NT2/D1 (cell line): ENCODE data around the gene CTIF.

Source experiments
- DNase-seq: peaks from one replicate; pipeline ENCODE4 v3.0.0-alpha.2; 2011; ENCODE audit warnings: low read depth, low spot score
- H3K27me3 ChIP-seq: 2 replicates; pipeline ENCODE4 v1.6.0; 2011; ENCODE audit warnings: mild to moderate bottlenecking; ENCODE audit not compliant: insufficient read length, insufficient read depth
- H3K36me3 ChIP-seq: 2 replicates; pipeline ENCODE4 v1.6.1; 2011; ENCODE audit warnings: mild to moderate bottlenecking, low read length, mixed read lengths; ENCODE audit not compliant: insufficient read depth, insufficient read length
- H3K4me1 ChIP-seq: 2 replicates; pipeline ENCODE4 v1.5.1; 2011; ENCODE audit not compliant: insufficient read depth, insufficient read length
- H3K4me3 ChIP-seq: 2 replicates; pipeline ENCODE4 v1.5.1; 2011; ENCODE audit warnings: low read depth; ENCODE audit not compliant: insufficient read length
- H3K9ac ChIP-seq: 2 replicates; pipeline ENCODE4 v1.6.0; 2011; ENCODE audit warnings: low read depth; ENCODE audit not compliant: insufficient read length
- H3K9me3 ChIP-seq: 2 replicates; pipeline ENCODE4 v1.5.1; 2011; ENCODE audit warnings: mild to moderate bottlenecking, low read length; ENCODE audit not compliant: insufficient read depth
- SUZ12 ChIP-seq: IDR thresholded peaks from 2 replicates; pipeline ENCODE4 v1.6.1; 2011; ENCODE audit not compliant: insufficient read length, insufficient read depth; ENCODE audit errors: extremely low read depth
- YY1 ChIP-seq: IDR thresholded peaks from 2 replicates; pipeline ENCODE4 v1.6.1; 2011; ENCODE audit not compliant: insufficient read length, insufficient read depth
- ZNF274 ChIP-seq: IDR thresholded peaks from 2 replicates; pipeline ENCODE4 v1.6.1; 2011; ENCODE audit warnings: mild to moderate bottlenecking, low read depth, low read length

CTIF gene

GRCh38 chr18:48752928-48753327 lies 214.1 kb downstream of the CTIF start:
- TF ChIP-seq YY1, result no peak
- no peak for TF ChIP-seq SUZ12
- no peak for TF ChIP-seq ZNF274

GRCh38 chr18:48753691-48754090 lies 214.9 kb downstream of the CTIF start:
- DNase-seq, result no peak
- Histone ChIP-seq H3K9ac (no peak overlapping the region), H3K36me3 (peaks cover 16% of the 10 kb centered on the region), H3K27me3 (no peaks in the 10 kb centered on the region), H3K4me1 (peaks cover 4% of the 10 kb centered on the region), H3K4me3 (no peak overlapping the region), H3K9me3 (no peaks in the 10 kb centered on the region)
- TF ChIP-seq ZNF274 (no peak), YY1 (no peak), SUZ12 (no peak)

More at GRCh38 chr18:48752928-48753327, 214.1 kb downstream of the CTIF start:
- no peaks in the 10 kb centered on the region for H3K27me3 ChIP-seq
- H3K36me3 ChIP-seq, result peaks cover 9% of the 10 kb centered on the region
- no peak for DNase-seq
- H3K4me3 ChIP-seq, result no peak overlapping the region
- H3K4me1 ChIP-seq, result peaks cover 4% of the 10 kb centered on the region
- no peak overlapping the region for H3K9ac ChIP-seq
- H3K9me3 ChIP-seq, result no peaks in the 10 kb centered on the region

GRCh38 chr18:48754559-48754958 lies 215.7 kb downstream of the CTIF start:
- H3K9ac ChIP-seq, result no peak overlapping the region
- no peak overlapping the region for H3K4me3 ChIP-seq
- no peak for DNase-seq
- peaks cover 24% of the 10 kb centered on the region for H3K36me3 ChIP-seq
- no peaks in the 10 kb centered on the region for H3K27me3 ChIP-seq
- no peaks in the 10 kb centered on the region for H3K9me3 ChIP-seq
- no peak for TF ChIP-seq ZNF274
- no peak for TF ChIP-seq SUZ12
- no peak for TF ChIP-seq YY1
- peaks cover 4% of the 10 kb centered on the region for H3K4me1 ChIP-seq

GRCh38 chr18:48754993-48755473 lies 216.2 kb downstream of the CTIF start:
- H3K9me3 ChIP-seq, result no peaks in the 10 kb centered on the region
- no peak overlapping the region for H3K4me3 ChIP-seq
- no peak for DNase-seq
- no peak overlapping the region for H3K9ac ChIP-seq
- H3K27me3 ChIP-seq, result no peaks in the 10 kb centered on the region
- TF ChIP-seq ZNF274, result no peak
- no peak for TF ChIP-seq SUZ12
- TF ChIP-seq YY1, result no peak
- peaks cover 25% of the 10 kb centered on the region for H3K36me3 ChIP-seq
- H3K4me1 ChIP-seq, result peaks cover 4% of the 10 kb centered on the region

- Histone ChIP-seq H3K4me1 (peaks cover 3% of the 10 kb centered on the region), H3K9me3 (no peaks in the 10 kb centered on the region), H3K9ac (no peak overlapping the region), H3K36me3 (peaks cover 29% of the 10 kb centered on the region), H3K27me3 (no peaks in the 10 kb centered on the region), H3K4me3 (no peak overlapping the region)
- no peak for TF ChIP-seq YY1
- no peak for TF ChIP-seq ZNF274
- TF ChIP-seq SUZ12, result no peak
- no peak for DNase-seq
These were observed 217.8 kb downstream of the CTIF start for GRCh38 chr18:48756511-48757226.

GRCh38 chr18:48757367-48757766 lies 218.5 kb downstream of the CTIF start:
- peaks cover 3% of the 10 kb centered on the region for H3K4me1 ChIP-seq
- no peak for TF ChIP-seq YY1
- TF ChIP-seq SUZ12, result no peak
- TF ChIP-seq ZNF274, result no peak
- no peaks in the 10 kb centered on the region for H3K27me3 ChIP-seq
- H3K4me3 ChIP-seq, result no peak overlapping the region
- H3K36me3 ChIP-seq, result peaks cover 30% of the 10 kb centered on the region
- DNase-seq, result no peak
- no peaks in the 10 kb centered on the region for H3K9me3 ChIP-seq
- no peak overlapping the region for H3K9ac ChIP-seq

- no peak overlapping the region for H3K9ac ChIP-seq
- H3K36me3 ChIP-seq, result peaks cover 34% of the 10 kb centered on the region
- no peak overlapping the region for H3K4me3 ChIP-seq
- no peak for TF ChIP-seq SUZ12
- no peak for TF ChIP-seq YY1
- TF ChIP-seq ZNF274, result no peak
- DNase-seq, result no peak
- H3K4me1 ChIP-seq, result peaks cover 4% of the 10 kb centered on the region
- no peaks in the 10 kb centered on the region for H3K27me3 ChIP-seq
- H3K9me3 ChIP-seq, result no peaks in the 10 kb centered on the region
These were observed 219.1 kb downstream of the CTIF start for GRCh38 chr18:48757906-48758305.
